ENCODE data around the gene B4GALT6. TPM values are rescaled to one million over a fixed set of nuclear protein-coding genes. Genes with fewer than 3 reads are reported as not detected.

B4GALT6 gene
- total and polyA plus RNA-seq, 2 of the 13 experiments (the other 11 are each of a cell fraction or from before 2014, with no cell fraction given): 1.9 to 3.3 TPM

DNA sequence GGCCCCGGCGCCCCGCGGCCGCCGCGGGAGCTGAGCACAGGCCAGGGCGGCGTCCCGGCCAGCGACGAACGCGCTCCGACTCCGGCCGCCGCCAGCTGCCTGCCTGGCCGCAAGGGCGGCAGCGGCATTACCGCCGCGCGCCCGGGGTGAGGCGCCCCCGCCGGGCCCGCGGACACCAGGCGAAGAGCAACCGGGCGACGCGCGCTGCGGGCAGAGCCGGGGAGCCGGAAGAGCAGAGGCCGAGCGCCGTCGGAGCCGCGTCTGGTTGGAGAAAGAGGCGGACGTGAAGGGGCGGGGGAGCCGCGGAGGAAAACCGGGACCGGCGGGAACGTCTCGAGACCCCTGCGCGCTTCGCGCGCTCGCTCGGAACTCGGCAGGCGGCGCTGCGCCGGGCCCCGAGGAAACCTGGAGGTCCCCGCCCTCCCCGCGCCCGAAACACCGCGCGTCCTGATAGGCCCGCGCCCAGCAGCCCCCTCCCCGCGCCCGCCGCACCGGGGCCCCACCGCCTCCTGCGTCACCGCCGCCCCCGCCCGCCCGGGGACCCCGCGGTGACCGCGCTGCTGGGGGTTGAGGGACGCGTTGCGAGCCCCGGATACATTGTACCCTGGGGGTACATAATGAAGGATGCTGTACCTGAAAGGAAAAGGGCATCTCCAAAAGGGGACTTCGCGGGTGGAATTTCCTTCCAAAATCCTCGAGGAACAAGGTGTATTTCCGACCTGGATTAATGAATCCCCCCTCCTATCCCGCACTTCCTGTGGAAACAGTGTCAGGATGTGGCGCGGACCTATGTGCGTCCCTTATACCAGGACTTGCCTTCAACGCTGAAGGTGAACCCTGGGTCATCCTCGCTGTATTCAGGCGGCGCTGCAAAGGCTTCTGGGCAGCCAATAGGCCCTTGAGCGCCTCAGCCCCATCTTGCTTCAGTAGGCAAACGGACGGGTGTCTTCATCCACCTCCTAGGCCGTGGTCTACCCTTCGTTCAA is 1.0 kb upstream of the B4GALT6 start (continued):
- TF ChIP-seq RELA (CRISPR knock-in tag; IDR thresholded peaks at IDR 0.05): no peak
- TF ChIP-seq NFRKB (IDR thresholded peaks at IDR 0.05): no peak
- no peak for TF ChIP-seq ZNF552 (CRISPR knock-in tag; IDR thresholded peaks at IDR 0.05; ENCODE audit: borderline replicate concordance)
- TF ChIP-seq DMAP1 (CRISPR knock-in tag; IDR thresholded peaks at IDR 0.05): no peak
- TF ChIP-seq, protein P1, sequence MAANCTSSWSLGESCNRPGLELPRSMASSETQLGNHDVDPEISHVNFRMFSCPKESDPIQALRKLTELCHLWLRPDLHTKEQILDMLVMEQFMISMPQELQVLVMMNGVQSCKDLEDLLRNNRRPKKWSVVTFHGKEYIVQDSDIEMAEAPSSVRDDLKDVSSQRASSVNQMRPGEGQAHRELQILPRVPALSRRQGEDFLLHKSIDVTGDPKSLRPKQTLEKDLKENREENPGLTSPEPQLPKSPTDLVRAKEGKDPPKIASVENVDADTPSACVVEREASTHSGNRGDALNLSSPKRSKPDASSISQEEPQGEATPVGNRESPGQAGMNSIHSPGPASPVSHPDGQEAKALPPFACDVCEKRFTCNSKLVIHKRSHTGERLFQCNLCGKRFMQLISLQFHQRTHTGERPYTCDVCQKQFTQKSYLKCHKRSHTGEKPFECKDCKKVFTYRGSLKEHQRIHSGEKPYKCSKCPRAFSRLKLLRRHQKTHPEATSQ (CRISPR knock-in tag; IDR thresholded peaks at IDR 0.05; ENCODE audit: borderline replicate concordance): no peak
- TF ChIP-seq MIXL1 (CRISPR knock-in tag; IDR thresholded peaks at IDR 0.05): no peak
- TF ChIP-seq ZNF34 (CRISPR knock-in tag; IDR thresholded peaks at IDR 0.05; ENCODE audit: borderline replicate concordance): no peak
- no peak for TF ChIP-seq ATF7 (IDR thresholded peaks at IDR 0.05)
- no peak for TF ChIP-seq ATF7 (CRISPR knock-in tag; IDR thresholded peaks at IDR 0.05)
- no peak for TF ChIP-seq GZF1 (CRISPR knock-in tag; IDR thresholded peaks at IDR 0.05)
- TF ChIP-seq, protein P2, sequence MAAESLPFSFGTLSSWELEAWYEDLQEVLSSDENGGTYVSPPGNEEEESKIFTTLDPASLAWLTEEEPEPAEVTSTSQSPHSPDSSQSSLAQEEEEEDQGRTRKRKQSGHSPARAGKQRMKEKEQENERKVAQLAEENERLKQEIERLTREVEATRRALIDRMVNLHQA (CRISPR knock-in tag; IDR thresholded peaks at IDR 0.05): no peak
- TF ChIP-seq NFE2 (CRISPR knock-in tag; IDR thresholded peaks at IDR 0.05): no peak
- no peak for TF ChIP-seq RCOR2 (CRISPR knock-in tag; IDR thresholded peaks at IDR 0.05)
- TF ChIP-seq, protein P3, sequence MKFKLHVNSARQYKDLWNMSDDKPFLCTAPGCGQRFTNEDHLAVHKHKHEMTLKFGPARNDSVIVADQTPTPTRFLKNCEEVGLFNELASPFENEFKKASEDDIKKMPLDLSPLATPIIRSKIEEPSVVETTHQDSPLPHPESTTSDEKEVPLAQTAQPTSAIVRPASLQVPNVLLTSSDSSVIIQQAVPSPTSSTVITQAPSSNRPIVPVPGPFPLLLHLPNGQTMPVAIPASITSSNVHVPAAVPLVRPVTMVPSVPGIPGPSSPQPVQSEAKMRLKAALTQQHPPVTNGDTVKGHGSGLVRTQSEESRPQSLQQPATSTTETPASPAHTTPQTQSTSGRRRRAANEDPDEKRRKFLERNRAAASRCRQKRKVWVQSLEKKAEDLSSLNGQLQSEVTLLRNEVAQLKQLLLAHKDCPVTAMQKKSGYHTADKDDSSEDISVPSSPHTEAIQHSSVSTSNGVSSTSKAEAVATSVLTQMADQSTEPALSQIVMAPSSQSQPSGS (CRISPR knock-in tag; IDR thresholded peaks at IDR 0.05): no peak
- TF ChIP-seq, protein P4, sequence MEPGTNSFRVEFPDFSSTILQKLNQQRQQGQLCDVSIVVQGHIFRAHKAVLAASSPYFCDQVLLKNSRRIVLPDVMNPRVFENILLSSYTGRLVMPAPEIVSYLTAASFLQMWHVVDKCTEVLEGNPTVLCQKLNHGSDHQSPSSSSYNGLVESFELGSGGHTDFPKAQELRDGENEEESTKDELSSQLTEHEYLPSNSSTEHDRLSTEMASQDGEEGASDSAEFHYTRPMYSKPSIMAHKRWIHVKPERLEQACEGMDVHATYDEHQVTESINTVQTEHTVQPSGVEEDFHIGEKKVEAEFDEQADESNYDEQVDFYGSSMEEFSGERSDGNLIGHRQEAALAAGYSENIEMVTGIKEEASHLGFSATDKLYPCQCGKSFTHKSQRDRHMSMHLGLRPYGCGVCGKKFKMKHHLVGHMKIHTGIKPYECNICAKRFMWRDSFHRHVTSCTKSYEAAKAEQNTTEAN (CRISPR knock-in tag; conservative IDR thresholded peaks at IDR 0.05): 0 out of 2 replicates have a peak, but pooled peaks have one; percentile 51
- TF ChIP-seq, protein P5, sequence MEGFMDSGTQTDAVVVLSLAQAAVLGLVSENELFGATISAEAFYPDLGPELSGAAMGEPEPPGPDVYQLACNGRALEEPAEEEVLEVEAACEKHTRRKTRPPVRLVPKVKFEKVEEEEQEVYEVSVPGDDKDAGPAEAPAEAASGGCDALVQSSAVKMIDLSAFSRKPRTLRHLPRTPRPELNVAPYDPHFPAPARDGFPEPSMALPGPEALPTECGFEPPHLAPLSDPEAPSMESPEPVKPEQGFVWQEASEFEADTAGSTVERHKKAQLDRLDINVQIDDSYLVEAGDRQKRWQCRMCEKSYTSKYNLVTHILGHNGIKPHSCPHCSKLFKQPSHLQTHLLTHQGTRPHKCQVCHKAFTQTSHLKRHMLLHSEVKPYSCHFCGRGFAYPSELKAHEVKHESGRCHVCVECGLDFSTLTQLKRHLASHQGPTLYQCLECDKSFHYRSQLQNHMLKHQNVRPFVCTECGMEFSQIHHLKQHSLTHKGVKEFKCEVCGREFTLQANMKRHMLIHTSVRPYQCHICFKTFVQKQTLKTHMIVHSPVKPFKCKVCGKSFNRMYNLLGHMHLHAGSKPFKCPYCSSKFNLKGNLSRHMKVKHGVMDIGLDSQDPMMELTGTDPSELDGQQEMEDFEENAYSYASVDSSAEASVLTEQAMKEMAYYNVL (CRISPR knock-in tag; IDR thresholded peaks at IDR 0.05; ENCODE audit: borderline replicate concordance): no peak
- TF ChIP-seq, protein P6, sequence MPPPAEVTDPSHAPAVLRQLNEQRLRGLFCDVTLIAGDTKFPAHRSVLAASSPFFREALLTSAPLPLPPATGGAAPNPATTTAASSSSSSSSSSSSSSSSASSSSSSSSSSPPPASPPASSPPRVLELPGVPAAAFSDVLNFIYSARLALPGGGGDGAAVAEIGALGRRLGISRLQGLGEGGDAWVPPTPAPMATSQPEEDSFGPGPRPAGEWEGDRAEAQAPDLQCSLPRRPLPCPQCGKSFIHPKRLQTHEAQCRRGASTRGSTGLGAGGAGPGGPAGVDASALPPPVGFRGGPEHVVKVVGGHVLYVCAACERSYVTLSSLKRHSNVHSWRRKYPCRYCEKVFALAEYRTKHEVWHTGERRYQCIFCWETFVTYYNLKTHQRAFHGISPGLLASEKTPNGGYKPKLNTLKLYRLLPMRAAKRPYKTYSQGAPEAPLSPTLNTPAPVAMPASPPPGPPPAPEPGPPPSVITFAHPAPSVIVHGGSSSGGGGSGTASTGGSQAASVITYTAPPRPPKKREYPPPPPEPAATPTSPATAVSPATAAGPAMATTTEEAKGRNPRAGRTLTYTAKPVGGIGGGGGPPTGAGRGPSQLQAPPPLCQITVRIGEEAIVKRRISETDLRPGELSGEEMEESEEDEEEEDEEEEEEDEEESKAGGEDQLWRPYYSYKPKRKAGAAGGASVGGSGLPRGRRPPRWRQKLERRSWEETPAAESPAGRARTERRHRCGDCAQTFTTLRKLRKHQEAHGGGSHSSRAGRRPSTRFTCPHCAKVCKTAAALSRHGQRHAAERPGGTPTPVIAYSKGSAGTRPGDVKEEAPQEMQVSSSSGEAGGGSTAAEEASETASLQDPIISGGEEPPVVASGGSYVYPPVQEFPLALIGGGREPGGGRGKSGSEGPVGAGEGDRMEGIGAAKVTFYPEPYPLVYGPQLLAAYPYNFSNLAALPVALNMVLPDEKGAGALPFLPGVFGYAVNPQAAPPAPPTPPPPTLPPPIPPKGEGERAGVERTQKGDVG (CRISPR knock-in tag; IDR thresholded peaks at IDR 0.05; ENCODE audit: borderline replicate concordance): no peak
- no peak for TF ChIP-seq CCAR2 (optimal IDR thresholded peaks at IDR 0.05; ENCODE audit: low read depth, low read length)
- TF ChIP-seq BORCS8-MEF2B (CRISPR knock-in tag; IDR thresholded peaks at IDR 0.05): no peak
- no peak for TF ChIP-seq ZNF382 (CRISPR knock-in tag; IDR thresholded peaks at IDR 0.05; ENCODE audit: borderline replicate concordance)

Measured in HepG2 (cell line).